ENCODE measurements around the gene DRICH1.
"Not testable (repeated sequence)": the region's sequence is repeated elsewhere in the genome, so short reads cannot be mapped to it uniquely, and the experiment has no call there.

The DRICH1 gene

GRCh38 chr22:23565915-23566704 is 66.0 kb downstream of the DRICH1 start:
- no peak for DNase-seq

DNA sequence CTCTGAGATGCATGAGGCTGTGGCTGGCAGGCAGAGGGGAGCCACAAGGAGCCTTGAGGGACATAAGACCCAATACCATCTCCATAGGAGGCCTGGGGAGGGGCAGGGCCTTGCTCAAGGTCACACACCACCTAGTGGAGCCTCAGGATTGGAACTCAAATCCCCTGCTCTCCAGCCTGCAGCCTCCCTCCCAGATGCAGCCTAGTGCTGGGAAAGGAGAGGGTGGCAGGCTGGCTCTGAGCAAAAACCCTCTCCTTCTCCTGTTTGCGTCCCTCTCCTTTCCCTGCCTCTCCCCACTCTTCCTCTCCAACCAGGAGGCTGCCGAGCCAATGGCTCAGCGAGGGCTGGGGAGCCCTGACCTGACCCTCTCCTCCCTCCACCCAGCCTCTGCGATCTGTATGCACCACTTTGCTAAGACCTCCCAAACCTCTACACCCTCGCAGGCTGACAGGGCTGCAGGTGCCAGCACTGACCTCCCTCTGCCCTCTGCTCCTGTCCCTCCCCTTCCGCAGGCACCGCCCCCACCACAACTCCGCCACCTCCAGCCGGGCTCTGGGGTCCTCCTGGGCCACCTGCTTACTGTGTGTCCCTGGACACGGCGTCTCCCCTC is 66.7 kb downstream of the DRICH1 start:
- no peak for DNase-seq

DNA sequence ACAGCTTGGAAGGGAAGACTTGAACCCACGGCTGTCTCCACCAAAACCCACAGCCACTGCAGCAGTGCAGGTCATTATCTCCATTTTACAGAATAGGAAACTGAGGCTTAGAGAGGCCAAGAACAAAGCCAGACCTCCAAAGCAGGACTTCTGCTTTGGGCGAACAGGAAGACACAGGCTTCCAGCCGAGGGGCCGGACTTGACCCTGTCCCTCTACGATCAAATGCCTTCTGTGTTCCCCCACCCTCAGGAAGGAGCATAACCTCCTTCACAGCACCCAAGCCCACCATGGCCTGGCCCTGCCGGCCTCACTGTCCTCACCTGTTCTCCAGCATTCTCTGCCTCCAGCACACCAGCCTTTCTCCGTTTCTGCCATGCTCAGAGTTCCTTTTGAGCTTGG is 67.8 kb downstream of the DRICH1 start:
- no peak for DNase-seq

GRCh38 chr22:23563111-23563510 is 69.0 kb downstream of the DRICH1 start:
- DNase-seq, result no peak

- no peak for DNase-seq
Observed at GRCh38 chr22:23562186-23562585, 69.9 kb downstream of the DRICH1 start.

- not testable (repeated sequence) for DNase-seq
Observed at GRCh38 chr22:23561025-23561510, 71.1 kb downstream of the DRICH1 start.

GRCh38 chr22:23560215-23560614 is 71.9 kb downstream of the DRICH1 start:
- not testable (repeated sequence) for DNase-seq
